AG04450 (cell line): ENCODE results near the gene ABHD15. TPM values are rescaled to one million over a fixed set of nuclear protein-coding genes. Genes with fewer than 3 reads are reported as not detected.

ENCODE experiments used
- CTCF ChIA-PET: fragments of 300-600, 350-600 bp; formaldehyde crosslinking; extraction: SDS; loops from one replicate; lab custom pipeline; 2022; ENCODE audit warnings: antibody characterized with exemption, inconsistent platforms; lab: Charles Lee
- POLR2A ChIA-PET: fragments of 350-600 bp; formaldehyde crosslinking; extraction: SDS; loops from one replicate; lab custom pipeline; 2021; ENCODE audit warnings: antibody characterized with exemption, inconsistent platforms; lab: Yijun Ruan, JAX
- DNase-seq: peaks from one replicate; pipeline ENCODE4 v3.0.0-alpha.2; 2011; ENCODE audit warnings: low read depth, low spot score
- H3K27ac ChIP-seq: one replicate; pipeline ENCODE4 v1.5.1; 2012; ENCODE audit warnings: low read depth, low read length, control low read depth
- H3K27me3 ChIP-seq: one replicate; pipeline ENCODE4 v1.6.0; 2012; ENCODE audit warnings: low read length; ENCODE audit not compliant: control insufficient read depth, insufficient read depth
- H3K4me3 ChIP-seq: 2 replicates; pipeline ENCODE4 v1.5.1; 2011; ENCODE audit warnings: mild to moderate bottlenecking, low read depth, low read length, control low read depth
- H3K9me3 ChIP-seq: 2 replicates; pipeline ENCODE4 v1.5.1; 2012; ENCODE audit warnings: low read length; ENCODE audit not compliant: control insufficient read depth, insufficient read depth
- CTCF ChIP-seq: IDR thresholded peaks from 2 replicates; pipeline ENCODE4 v1.5.1; 2011; ENCODE audit warnings: low read depth, low read length, control low read depth, inconsistent platforms
- polyA plus RNA-seq: library from polyadenylated mRNA; depleted of rRNA; stranded (reverse); fragments of >200 nt; gene quantifications from 2 replicates; pipeline ENCODE4 v1.2.3, GENCODE V29; 2011

Gene ABHD15
- polyA plus RNA-seq, 1 experiment = 5.4 TPM

- H3K27ac ChIP-seq = no peak overlapping the region
- ChIA-PET POLR2A (interaction anchor here (1.0 kb wide), 1 partner anchor 44 kb away, joined by 3 read pairs; no protein-coding TSS in a partner anchor), CTCF (interaction anchor here (0.6 to 9.4 kb wide), 12 partner anchors 8 to 359 kb away, joined by 3 to 77 read pairs (median 5); no protein-coding TSS in a partner anchor)
- peak overlapping the region; percentile 7; the same call in 1 of the 2 replicates for H3K4me3 ChIP-seq
- no peak for TF ChIP-seq CTCF
- no peak for DNase-seq
- no peaks in the 10 kb centered on the region; the same call in 1 of the 2 replicates for H3K9me3 ChIP-seq
- no peaks in the 10 kb centered on the region for H3K27me3 ChIP-seq
Observed at GRCh38 chr17:29571883-29572681, 5.2 kb upstream of the ABHD15 start.

- no peak for DNase-seq
- ChIA-PET CTCF (interaction anchor here (1.0 to 9.4 kb wide), 4 partner anchors 21 to 533 kb away, joined by 3 to 77 read pairs (median 14); no protein-coding TSS in a partner anchor), POLR2A (no interaction called here)
- Histone ChIP-seq H3K27me3 (no peaks in the 10 kb centered on the region), H3K9me3 (no peaks in the 10 kb centered on the region; the same call in 1 of the 2 replicates), H3K27ac (no peak overlapping the region), H3K4me3 (no peak overlapping the region)
- TF ChIP-seq CTCF = no peak
Observed at GRCh38 chr17:29571486-29571882, 4.6 kb upstream of the ABHD15 start.

- Histone ChIP-seq H3K27me3 (no peaks in the 10 kb centered on the region), H3K4me3 (no peak overlapping the region), H3K27ac (no peak overlapping the region), H3K9me3 (no peaks in the 10 kb centered on the region)
- no peak for DNase-seq
- TF ChIP-seq CTCF = no peak
- ChIA-PET POLR2A (interaction anchor here (0.5 kb wide), 1 partner anchor 359 kb away, joined by 8 read pairs; the partner anchor contains the start of gene SSH2), CTCF (interaction anchor here (0.8 to 9.4 kb wide), 4 partner anchors 10 to 534 kb away, joined by 3 to 77 read pairs (median 6); no protein-coding TSS in a partner anchor)
Observed at GRCh38 chr17:29570521-29570920, 3.7 kb upstream of the ABHD15 start.

GRCh38 chr17:29569245-29569950 lies 2.6 kb upstream of the ABHD15 start:
- Histone ChIP-seq H3K27ac (peak overlapping the region; percentile 61), H3K27me3 (no peaks in the 10 kb centered on the region), H3K4me3 (peak overlapping the region; percentile 76), H3K9me3 (no peaks in the 10 kb centered on the region)
- no peak for DNase-seq
- ChIA-PET POLR2A (no interaction called here), CTCF (interaction anchor here (1.0 to 9.4 kb wide), 5 partner anchors 12 to 199 kb away, joined by 3 to 77 read pairs (median 5); partner anchors contain the start of gene ANKRD13B)
- no peak for TF ChIP-seq CTCF
